HEK293 (cell line): ENCODE data around the gene THBS3.
A peak's percentile ranks its signal among the peaks of the same experiment; 100 is the strongest.

ENCODE experiments used
- CTCF ChIA-PET: fragments of 350-600 bp; formaldehyde crosslinking; extraction: SDS; loops from one replicate; lab custom pipeline; 2021; ENCODE audit warnings: antibody characterized with exemption; lab: Yijun Ruan, JAX
- POLR2A ChIA-PET: fragments of 300-600 bp; formaldehyde crosslinking; extraction: SDS; loops from one replicate; lab custom pipeline; 2020; ENCODE audit warnings: antibody characterized with exemption, inconsistent platforms; lab: Yijun Ruan, JAX
- H3K27ac ChIP-seq: fragments of 200-500 bp; sonication (Bioruptor generic); 2 replicates; pipeline ENCODE4 v1.5.1; 2014; ENCODE audit warnings: low read depth, low read length, control low read depth, inconsistent platforms; ENCODE audit errors: extremely low read depth
- H3K36me3 ChIP-seq, 2 experiments: fragments of 200-500 bp in 1 of 2; sonication (Bioruptor generic) in 1 of 2; 1 replicate in 1 of 2; 2 replicates in 1 of 2; pipeline ENCODE4 v1.5.1; 2014 to 2017; ENCODE audit warnings: inconsistent platforms in 2 of 2, low read length in 2 of 2; ENCODE audit not compliant: control insufficient read depth in 2 of 2, insufficient read depth in 1 of 2
- H3K4me1 ChIP-seq: fragments of 200-500 bp; sonication (Bioruptor generic); 2 replicates; pipeline ENCODE4 v1.5.1; 2014; ENCODE audit warnings: mild to moderate bottlenecking, low read length, inconsistent platforms; ENCODE audit not compliant: control insufficient read depth, insufficient read depth
- H3K4me3 ChIP-seq: 2 replicates; pipeline ENCODE4 v1.5.1; 2011; ENCODE audit warnings: low read depth, mild to moderate bottlenecking, control low read depth, low read length, moderate library complexity
- H3K9me3 ChIP-seq: fragments of 200-500 bp; sonication (Bioruptor generic); 2 replicates; pipeline ENCODE4 v1.5.1; 2014; ENCODE audit warnings: low read depth, low read length, inconsistent platforms; ENCODE audit not compliant: control insufficient read depth, insufficient read depth
- HIC1 ChIP-seq: fragments of 450-650 bp; formaldehyde crosslinking; IDR thresholded peaks from 2 replicates; pipeline ENCODE4 v1.5.1; 2016; ENCODE audit warnings: missing biosample characterization, missing genetic modification characterization
- INSM2 ChIP-seq: fragments of 450-650 bp; formaldehyde crosslinking; IDR thresholded peaks from 2 replicates; pipeline ENCODE4 v1.5.1; 2016; ENCODE audit warnings: missing biosample characterization, missing genetic modification characterization
- KLF8 ChIP-seq: fragments of 450-650 bp; formaldehyde crosslinking; IDR thresholded peaks from 2 replicates; pipeline ENCODE4 v1.5.1; 2016; ENCODE audit warnings: missing biosample characterization, missing genetic modification characterization
- MEIS1 ChIP-seq: sonication (generic); formaldehyde crosslinking; IDR thresholded peaks from 2 replicates; pipeline ENCODE4 v1.8.1; 2022; ENCODE audit warnings: missing genetic modification reagents, mild to moderate bottlenecking, borderline replicate concordance
- TRIM28 ChIP-seq: IDR thresholded peaks from 2 replicates; pipeline ENCODE4 v1.6.1; 2011; ENCODE audit warnings: low read length, control low read depth, borderline replicate concordance
- WT1 ChIP-seq: fragments of 450-650 bp; formaldehyde crosslinking; IDR thresholded peaks from 2 replicates; pipeline ENCODE4 v1.5.1; 2016; ENCODE audit warnings: missing biosample characterization, missing genetic modification characterization
- ZBTB17 ChIP-seq: fragments of 450-650 bp; formaldehyde crosslinking; IDR thresholded peaks from 2 replicates; pipeline ENCODE4 v1.5.1; 2016; ENCODE audit warnings: missing biosample characterization, missing genetic modification characterization
- ZBTB44 ChIP-seq: fragments of 450-650 bp; IDR thresholded peaks from 2 replicates; pipeline ENCODE4 v1.5.1; 2018; ENCODE audit warnings: missing biosample characterization, mild to moderate bottlenecking, missing genetic modification characterization
- ZBTB48 ChIP-seq: fragments of 450-650 bp; formaldehyde crosslinking; IDR thresholded peaks from 2 replicates; pipeline ENCODE4 v1.5.1; 2016; ENCODE audit warnings: missing biosample characterization, missing genetic modification characterization
- ZBTB49 ChIP-seq: fragments of 450-650 bp; formaldehyde crosslinking; IDR thresholded peaks from 2 replicates; pipeline ENCODE4 v1.5.1; 2016; ENCODE audit warnings: missing biosample characterization, missing genetic modification characterization, low read depth
- ZFP37 ChIP-seq: fragments of 450-650 bp; formaldehyde crosslinking; IDR thresholded peaks from 2 replicates; pipeline ENCODE4 v1.5.1; 2016; ENCODE audit warnings: missing biosample characterization, missing genetic modification characterization
- ZNF121 ChIP-seq: fragments of 450-650 bp; formaldehyde crosslinking; IDR thresholded peaks from 2 replicates; pipeline ENCODE4 v1.5.1; 2016; ENCODE audit warnings: missing biosample characterization, missing genetic modification characterization
- ZNF184 ChIP-seq: fragments of 450-650 bp; IDR thresholded peaks from 2 replicates; pipeline ENCODE4 v1.5.1; 2018; ENCODE audit warnings: missing biosample characterization, mild to moderate bottlenecking, missing genetic modification characterization
- ZNF324 ChIP-seq: fragments of 450-650 bp; formaldehyde crosslinking; IDR thresholded peaks from 2 replicates; pipeline ENCODE4 v1.5.1; 2016; ENCODE audit warnings: missing biosample characterization, missing genetic modification characterization
- ZNF335 ChIP-seq: fragments of 450-650 bp; formaldehyde crosslinking; conservative IDR thresholded peaks from 2 replicates; pipeline ENCODE4 v1.5.1; 2016; ENCODE audit warnings: missing biosample characterization, missing genetic modification characterization
- ZNF391 ChIP-seq: fragments of 450-650 bp; formaldehyde crosslinking; IDR thresholded peaks from 2 replicates; pipeline ENCODE4 v1.5.1; 2016; ENCODE audit warnings: low read depth, missing biosample characterization, missing genetic modification characterization, borderline replicate concordance
- ZNF433 ChIP-seq: fragments of 450-650 bp; formaldehyde crosslinking; IDR thresholded peaks from 2 replicates; pipeline ENCODE4 v1.5.1; 2016; ENCODE audit warnings: missing biosample characterization, missing genetic modification characterization, low read depth
- ZNF514 ChIP-seq: fragments of 450-650 bp; formaldehyde crosslinking; IDR thresholded peaks from 2 replicates; pipeline ENCODE4 v1.5.1; 2016; ENCODE audit warnings: missing biosample characterization, missing genetic modification characterization
- ZNF558 ChIP-seq: fragments of 450-650 bp; formaldehyde crosslinking; IDR thresholded peaks from 2 replicates; pipeline ENCODE4 v1.5.1; 2016; ENCODE audit warnings: missing biosample characterization, missing genetic modification characterization
- ZNF600 ChIP-seq: fragments of 450-650 bp; formaldehyde crosslinking; IDR thresholded peaks from 2 replicates; pipeline ENCODE4 v1.5.1; 2016; ENCODE audit warnings: missing biosample characterization, missing genetic modification characterization
- ZNF629 ChIP-seq: fragments of 450-650 bp; formaldehyde crosslinking; IDR thresholded peaks from 2 replicates; pipeline ENCODE4 v1.5.1; 2017; ENCODE audit warnings: missing biosample characterization, missing genetic modification characterization
- ZNF843 ChIP-seq: fragments of 450-650 bp; formaldehyde crosslinking; IDR thresholded peaks from 2 replicates; pipeline ENCODE4 v1.5.1; 2016; ENCODE audit warnings: missing biosample characterization, missing genetic modification characterization
- TF ChIP-seq, protein P1 (sequence below): fragments of 450-650 bp; formaldehyde crosslinking; IDR thresholded peaks from 2 replicates; pipeline ENCODE4; 2016; ENCODE audit warnings: missing biosample characterization, missing genetic modification characterization
- TF ChIP-seq, protein P2 (sequence below): fragments of 450-650 bp; formaldehyde crosslinking; IDR thresholded peaks from 2 replicates; pipeline ENCODE4 v1.5.1; 2016; ENCODE audit warnings: missing biosample characterization, missing genetic modification characterization

THBS3 gene

DNA sequence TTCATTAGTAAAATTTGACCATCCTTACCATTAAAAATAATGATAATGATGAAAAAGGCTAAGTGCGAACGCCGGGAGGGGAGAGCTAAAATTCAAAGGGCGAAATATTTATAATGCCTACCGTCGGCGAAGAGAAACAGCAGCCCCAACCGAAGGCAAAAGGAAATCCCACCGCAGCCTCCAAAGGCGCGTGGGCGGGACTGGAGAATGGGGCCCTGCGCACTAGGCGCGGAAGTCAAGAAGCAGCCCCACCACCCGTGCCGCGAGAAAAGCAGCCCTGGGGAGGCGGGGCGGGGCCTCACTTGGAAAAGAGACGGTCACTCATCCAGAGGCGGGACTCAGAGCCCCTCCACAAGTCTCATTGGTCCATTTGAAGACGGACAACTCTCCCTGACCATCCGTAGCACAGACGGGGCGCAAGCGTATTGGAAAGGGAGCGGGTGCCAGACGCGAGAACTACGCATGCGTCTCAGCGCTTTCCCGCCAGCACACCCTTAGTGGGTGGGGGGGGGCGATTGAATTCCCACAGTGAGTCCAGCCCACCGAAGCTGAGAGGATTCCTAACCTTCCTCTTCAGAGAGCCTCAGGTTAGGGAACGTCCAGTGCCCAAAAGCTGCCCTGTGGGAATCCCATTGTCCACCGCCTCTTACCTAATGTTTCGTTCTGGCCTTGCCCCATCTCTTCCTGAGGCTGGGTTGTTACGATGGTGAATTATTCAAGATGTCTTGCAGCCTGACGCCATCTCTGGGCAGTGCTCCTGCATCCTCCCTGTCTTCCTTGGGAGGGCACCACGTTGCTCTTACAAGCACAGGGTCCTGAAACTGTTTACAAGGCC, 19.8 kb upstream of the THBS3 start (continued):
- TF ChIP-seq HIC1, result no peak
- TF ChIP-seq ZNF121 (tag by site-specific recombination), result no peak
- TF ChIP-seq ZNF184 (tag by site-specific recombination), result no peak
- TF ChIP-seq ZBTB44 (tag by site-specific recombination), result 0 out of 2 replicates have a peak, but pooled peaks have one; percentile 22
- peak; percentile 53 for TF ChIP-seq INSM2 (tag by site-specific recombination)
- no peak; the same call in 1 of the 2 replicates for TF ChIP-seq TRIM28
- no peak for TF ChIP-seq ZNF433 (tag by site-specific recombination)
- TF ChIP-seq, protein P1, sequence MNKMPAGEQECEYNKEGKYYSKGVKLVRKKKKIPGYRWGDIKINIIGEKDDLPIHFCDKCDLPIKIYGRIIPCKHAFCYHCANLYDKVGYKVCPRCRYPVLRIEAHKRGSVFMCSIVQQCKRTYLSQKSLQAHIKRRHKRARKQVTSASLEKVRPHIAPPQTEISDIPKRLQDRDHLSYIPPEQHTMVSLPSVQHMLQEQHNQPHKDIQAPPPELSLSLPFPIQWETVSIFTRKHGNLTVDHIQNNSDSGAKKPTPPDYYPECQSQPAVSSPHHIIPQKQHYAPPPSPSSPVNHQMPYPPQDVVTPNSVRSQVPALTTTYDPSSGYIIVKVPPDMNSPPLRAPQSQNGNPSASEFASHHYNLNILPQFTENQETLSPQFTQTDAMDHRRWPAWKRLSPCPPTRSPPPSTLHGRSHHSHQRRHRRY (tag by site-specific recombination), result no peak
- TF ChIP-seq, protein P2, sequence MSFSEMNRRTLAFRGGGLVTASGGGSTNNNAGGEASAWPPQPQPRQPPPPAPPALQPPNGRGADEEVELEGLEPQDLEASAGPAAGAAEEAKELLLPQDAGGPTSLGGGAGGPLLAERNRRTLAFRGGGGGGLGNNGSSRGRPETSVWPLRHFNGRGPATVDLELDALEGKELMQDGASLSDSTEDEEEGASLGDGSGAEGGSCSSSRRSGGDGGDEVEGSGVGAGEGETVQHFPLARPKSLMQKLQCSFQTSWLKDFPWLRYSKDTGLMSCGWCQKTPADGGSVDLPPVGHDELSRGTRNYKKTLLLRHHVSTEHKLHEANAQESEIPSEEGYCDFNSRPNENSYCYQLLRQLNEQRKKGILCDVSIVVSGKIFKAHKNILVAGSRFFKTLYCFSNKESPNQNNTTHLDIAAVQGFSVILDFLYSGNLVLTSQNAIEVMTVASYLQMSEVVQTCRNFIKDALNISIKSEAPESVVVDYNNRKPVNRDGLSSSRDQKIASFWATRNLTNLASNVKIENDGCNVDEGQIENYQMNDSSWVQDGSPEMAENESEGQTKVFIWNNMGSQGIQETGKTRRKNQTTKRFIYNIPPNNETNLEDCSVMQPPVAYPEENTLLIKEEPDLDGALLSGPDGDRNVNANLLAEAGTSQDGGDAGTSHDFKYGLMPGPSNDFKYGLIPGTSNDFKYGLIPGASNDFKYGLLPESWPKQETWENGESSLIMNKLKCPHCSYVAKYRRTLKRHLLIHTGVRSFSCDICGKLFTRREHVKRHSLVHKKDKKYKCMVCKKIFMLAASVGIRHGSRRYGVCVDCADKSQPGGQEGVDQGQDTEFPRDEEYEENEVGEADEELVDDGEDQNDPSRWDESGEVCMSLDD (tag by site-specific recombination), result no peak

DNA sequence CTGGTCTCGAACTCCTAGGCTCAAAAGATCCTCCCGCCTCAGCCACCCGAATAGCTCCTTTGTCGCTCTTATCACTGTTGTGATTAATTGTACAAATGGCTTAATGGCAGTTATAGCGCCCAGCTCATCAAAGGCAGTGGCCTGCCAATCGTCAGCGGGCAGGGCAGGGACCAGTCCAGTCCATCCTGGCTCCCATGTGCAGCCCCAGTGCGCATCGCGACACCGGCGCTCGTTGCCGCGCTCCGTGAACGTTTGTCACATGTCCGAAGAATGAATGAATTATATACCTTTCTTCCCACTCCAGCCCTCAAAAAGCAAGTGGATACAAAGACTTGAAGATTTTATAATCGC, 19.2 kb upstream of the THBS3 start:
- ChIA-PET POLR2A (interaction anchor here (0.6 to 1.8 kb wide), 7 partner anchors 20 to 98 kb away, joined by 3 to 8 read pairs (median 4); partner anchors contain the start of genes SCAMP3 and THBS3), CTCF (interaction anchor here (0.5 to 2.1 kb wide), 16 partner anchors 9 to 770 kb away, joined by 3 to 25 read pairs (median 4); partner anchors contain the start of genes KRTCAP2, MTX1 and THBS3)
- Histone ChIP-seq H3K27ac (peak overlapping the region; percentile 65), H3K36me3 (no peaks in the 10 kb centered on the region), H3K4me1 (peaks cover 3% of the 10 kb centered on the region), H3K4me3 (peak overlapping the region; percentile 53), H3K9me3 (no peaks in the 10 kb centered on the region)
- TF ChIP-seq ZNF391 (tag by site-specific recombination) (peak; percentile 40; the same call in 1 of the 2 replicates), MEIS1 (CRISPR knock-in tag) (no peak), WT1 (tag by site-specific recombination) (peak; percentile 8; the same call in 1 of the 2 replicates), ZNF324 (tag by site-specific recombination) (peak; percentile 33; the same call in 1 of the 2 replicates), ZNF514 (tag by site-specific recombination) (no peak), ZBTB49 (tag by site-specific recombination) (no peak), KLF8 (tag by site-specific recombination) (no peak), ZNF335 (tag by site-specific recombination) (peak; percentile 63), ZFP37 (0 out of 2 replicates have a peak, but pooled peaks have one; percentile 24), ZNF558 (tag by site-specific recombination) (no peak), ZNF600 (peak; percentile 90), ZNF843 (tag by site-specific recombination) (0 out of 2 replicates have a peak, but pooled peaks have one; percentile 32), ZBTB17 (peak; percentile 86), ZBTB48 (peak; percentile 62; the same call in 1 of the 2 replicates), ZNF629 (tag by site-specific recombination) (no peak)
